HEK293T (cell line): ENCODE results near the gene BMPR1B.

Experiments used
- ARNT ChIP-seq: fragments of 450-650 bp; IDR thresholded peaks from 2 replicates; pipeline ENCODE4 v1.6.1; 2017; ENCODE audit warnings: mild to moderate bottlenecking
- BHLHE40 ChIP-seq: fragments of 450-650 bp; IDR thresholded peaks from 2 replicates; pipeline ENCODE4 v1.6.1; 2016; ENCODE audit warnings: mild to moderate bottlenecking, moderate library complexity, borderline replicate concordance
- FOXA1 ChIP-seq: fragments of 450-650 bp; IDR thresholded peaks from 2 replicates; pipeline ENCODE4 v1.6.1; 2016; ENCODE audit warnings: mild to moderate bottlenecking
- FOXK2 ChIP-seq: fragments of 450-650 bp; IDR thresholded peaks from 2 replicates; pipeline ENCODE4 v1.6.1; 2016; ENCODE audit warnings: mild to moderate bottlenecking
- FOXM1 ChIP-seq: fragments of 450-650 bp; IDR thresholded peaks from 2 replicates; pipeline ENCODE4 v1.6.1; 2017; ENCODE audit warnings: mild to moderate bottlenecking, borderline replicate concordance
- LEF1 ChIP-seq: fragments of 450-650 bp; IDR thresholded peaks from 2 replicates; pipeline ENCODE4 v1.6.1; 2017; ENCODE audit warnings: mild to moderate bottlenecking, borderline replicate concordance
- NFRKB ChIP-seq: fragments of 450-650 bp; IDR thresholded peaks from 2 replicates; pipeline ENCODE4 v1.6.1; 2016; ENCODE audit warnings: mild to moderate bottlenecking, moderate library complexity
- SP1 ChIP-seq: fragments of 450-650 bp; IDR thresholded peaks from 2 replicates; pipeline ENCODE4 v1.6.1; 2017
- SUZ12 ChIP-seq: fragments of 450-650 bp; IDR thresholded peaks from 2 replicates; pipeline ENCODE4 v1.6.1; 2016; ENCODE audit warnings: mild to moderate bottlenecking
- TARDBP ChIP-seq: fragments of 450-650 bp; IDR thresholded peaks from 2 replicates; pipeline ENCODE4 v1.6.1; 2016
- ZNF384 ChIP-seq: fragments of 450-650 bp; IDR thresholded peaks from 2 replicates; pipeline ENCODE4 v1.6.1; 2016
- TF ChIP-seq, protein P1 (sequence below): fragments of 450-650 bp; IDR thresholded peaks from 2 replicates; pipeline ENCODE4 v1.6.1; 2016

DNA sequence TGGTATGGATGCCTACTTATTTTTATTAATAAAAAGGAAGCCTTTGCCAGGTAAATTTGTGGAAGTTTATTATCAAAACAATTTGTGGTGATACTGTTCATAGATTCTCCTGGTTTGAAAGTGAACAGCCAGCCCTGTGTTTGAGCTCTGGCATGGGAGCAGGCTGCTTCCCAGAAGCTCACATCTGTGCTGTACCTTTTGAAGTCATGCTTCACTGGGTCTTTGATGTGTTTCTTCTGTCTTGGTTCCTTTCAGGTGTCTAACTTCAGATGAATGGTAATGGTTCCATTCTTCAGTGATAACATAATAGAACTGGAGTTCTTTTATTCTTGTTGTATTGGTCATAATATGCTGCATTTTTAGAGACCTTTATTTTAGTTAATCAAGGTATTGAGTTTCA is 85.5 kb downstream of the BMPR1B start:
- TF ChIP-seq BHLHE40, result no peak
- TF ChIP-seq SP1, result no peak
- no peak for TF ChIP-seq SUZ12
- TF ChIP-seq ARNT, result no peak
- TF ChIP-seq FOXA1, result no peak
- no peak for TF ChIP-seq NFRKB
- TF ChIP-seq ZNF384, result no peak
- no peak for TF ChIP-seq FOXK2
- TF ChIP-seq, protein P1, sequence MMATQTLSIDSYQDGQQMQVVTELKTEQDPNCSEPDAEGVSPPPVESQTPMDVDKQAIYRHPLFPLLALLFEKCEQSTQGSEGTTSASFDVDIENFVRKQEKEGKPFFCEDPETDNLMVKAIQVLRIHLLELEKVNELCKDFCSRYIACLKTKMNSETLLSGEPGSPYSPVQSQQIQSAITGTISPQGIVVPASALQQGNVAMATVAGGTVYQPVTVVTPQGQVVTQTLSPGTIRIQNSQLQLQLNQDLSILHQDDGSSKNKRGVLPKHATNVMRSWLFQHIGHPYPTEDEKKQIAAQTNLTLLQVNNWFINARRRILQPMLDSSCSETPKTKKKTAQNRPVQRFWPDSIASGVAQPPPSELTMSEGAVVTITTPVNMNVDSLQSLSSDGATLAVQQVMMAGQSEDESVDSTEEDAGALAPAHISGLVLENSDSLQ, result no peak
- TF ChIP-seq LEF1, result no peak
- TF ChIP-seq FOXM1, result no peak
- no peak for TF ChIP-seq TARDBP
